ENCODE measurements around the gene KLF9.

DNA sequence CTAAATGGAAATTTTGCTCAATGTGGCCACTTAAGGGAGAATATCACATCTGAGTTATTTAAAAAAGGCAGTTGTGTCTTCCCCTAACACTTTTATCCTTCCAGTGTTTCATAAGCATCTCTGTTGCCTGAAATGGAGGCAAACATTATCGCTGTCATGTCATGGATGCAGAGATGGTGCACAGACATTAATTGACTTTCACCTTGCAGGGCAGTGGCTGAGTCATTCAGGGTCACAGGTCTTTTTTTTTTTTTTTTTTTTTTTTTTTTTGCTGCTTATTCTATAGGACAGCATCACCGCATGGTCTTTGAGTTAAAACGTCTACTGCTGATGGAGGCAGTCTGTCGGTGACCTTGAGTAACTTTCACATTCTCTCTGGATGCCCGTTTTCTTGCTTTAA, 36.3 kb upstream of the KLF9 start:
- no peak for TF ChIP-seq CTCF (conservative IDR thresholded peaks at IDR 0.05; ENCODE audit: low read length)
- TF ChIP-seq EZH2phosphoT487 (IDR thresholded peaks at IDR 0.05; ENCODE audit: borderline replicate concordance, low read depth, low read length), result no peak

Measured in OCI-LY7 (cell line).